ENCODE data around the gene GJD3. TPM values are rescaled to one million over a fixed set of nuclear protein-coding genes. Genes with fewer than 3 reads are reported as not detected.
"Not testable (repeated sequence)": the region's sequence is repeated elsewhere in the genome, so short reads cannot be mapped to it uniquely, and the experiment has no call there.

Gene GJD3
- total RNA-seq, 1 experiment from 2014 or later, result 0.71 TPM

DNA sequence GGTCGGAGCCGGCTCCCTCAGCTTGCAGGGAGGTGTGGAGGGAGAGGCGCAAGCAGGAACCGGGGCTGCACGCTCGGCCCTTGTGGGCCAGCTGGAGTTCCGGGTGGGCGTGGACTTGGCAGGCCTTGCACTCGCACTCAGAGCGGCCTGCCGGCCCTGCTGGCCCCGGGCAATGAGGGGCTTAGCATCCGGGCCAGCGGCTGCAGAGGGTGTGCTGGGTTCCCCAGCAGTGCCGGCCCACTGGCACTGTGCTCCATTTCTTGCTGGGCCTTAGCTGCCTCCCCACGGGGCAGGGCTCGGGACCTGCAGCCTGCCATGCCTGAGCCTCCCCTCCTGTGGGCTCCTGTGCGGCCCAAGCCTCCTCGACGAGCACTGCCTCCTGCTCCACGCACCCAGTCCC, 11.2 kb upstream of the GJD3 start:
- DNase-seq; H3K27ac Mint-ChIP-seq (ENCODE audit: unreplicated experiment); H3K27me3 Mint-ChIP-seq (ENCODE audit: unreplicated experiment); H3K36me3 Mint-ChIP-seq (ENCODE audit: insufficient read depth, unreplicated experiment); BruUV-seq (replicated peaks); H3K4me3 Mint-ChIP-seq (ENCODE audit: low read depth, unreplicated experiment): not testable (repeated sequence)
- H3K4me1 Mint-ChIP-seq (ENCODE audit: low read depth, unreplicated experiment), result peaks cover 25% of the 10 kb centered on the region
- peaks cover 24% of the 10 kb centered on the region for H3K9me3 Mint-ChIP-seq (ENCODE audit: low read depth, unreplicated experiment)
- CTCF ChIA-PET, result interaction anchor here (0.8 to 2.5 kb wide), 11 partner anchors 10 to 722 kb away, joined by 3 to 13 read pairs (median 4); partner anchors contain the start of gene GJD3
- intact Hi-C loops (cut with micrococcal nuclease; ENCODE audit: unreplicated experiment), result loop anchor here (10.0 kb wide), 1 partner anchor 319 kb away; no protein-coding TSS in a partner anchor

DNA sequence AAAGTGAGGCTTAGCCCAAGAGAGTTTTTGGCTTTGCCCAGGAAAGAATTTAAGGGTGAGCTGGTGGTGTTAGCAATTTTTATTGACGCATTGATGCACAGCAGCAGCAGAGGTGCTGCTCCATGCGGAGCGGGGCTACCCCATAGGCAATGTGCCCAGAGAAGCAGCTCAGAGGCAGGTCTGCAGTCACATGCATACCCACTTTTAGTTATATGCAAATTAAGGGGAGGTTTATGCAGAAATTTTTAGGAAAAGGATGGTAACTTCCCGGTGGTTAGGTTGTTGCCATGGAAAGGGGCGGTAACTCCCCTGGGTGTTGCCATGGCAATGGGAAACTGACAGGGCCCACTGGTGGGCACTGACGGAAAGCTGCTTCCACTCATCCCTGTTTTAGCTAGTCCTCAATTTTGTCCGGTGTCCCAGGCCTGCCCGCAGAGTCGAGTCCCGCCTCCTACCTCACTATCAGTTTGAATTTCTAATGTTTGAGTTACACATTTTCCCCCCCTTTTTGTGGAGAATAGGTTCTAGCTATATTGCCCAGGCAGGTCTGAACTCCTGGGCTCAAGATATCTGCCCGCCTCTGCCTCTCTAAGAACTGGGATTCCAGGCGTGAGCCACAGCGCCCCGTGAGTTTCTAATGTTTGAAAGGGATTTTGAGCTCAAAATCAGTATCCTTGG, 10.4 kb upstream of the GJD3 start:
- CTCF ChIA-PET, result interaction anchor here (0.6 to 2.5 kb wide), 13 partner anchors 9 to 348 kb away, joined by 3 to 13 read pairs (median 4); partner anchors contain the start of genes GJD3 and TOP2A

DNA sequence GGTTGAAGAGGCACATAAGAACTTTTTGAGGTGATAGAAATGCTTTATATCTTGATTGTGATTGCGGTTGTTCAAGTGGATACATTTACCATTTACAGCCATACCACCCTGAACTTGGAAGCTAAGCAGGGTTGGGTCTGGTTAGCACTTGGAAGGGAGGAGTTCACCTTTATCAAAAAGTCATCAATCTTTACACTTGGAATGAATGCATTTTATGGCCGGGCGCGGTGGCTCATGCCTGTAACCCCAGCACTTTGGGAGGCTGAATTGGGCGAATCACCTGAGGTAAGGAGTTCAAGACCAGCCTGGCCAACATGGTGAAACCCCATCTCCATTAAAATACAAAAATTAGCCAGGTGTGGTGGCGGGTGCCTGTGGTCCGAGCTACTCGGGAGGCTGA, 9.5 kb upstream of the GJD3 start:
- DNase-seq, result no peak
- H3K27me3 Mint-ChIP-seq (ENCODE audit: unreplicated experiment), result no peaks in the 10 kb centered on the region
- peak overlapping the region; percentile 14 for H3K27ac Mint-ChIP-seq (ENCODE audit: unreplicated experiment)
- no peak overlapping the region for H3K4me3 Mint-ChIP-seq (ENCODE audit: low read depth, unreplicated experiment)
- H3K9me3 Mint-ChIP-seq (ENCODE audit: low read depth, unreplicated experiment), result peaks cover 24% of the 10 kb centered on the region
- TF ChIP-seq, protein P1, sequence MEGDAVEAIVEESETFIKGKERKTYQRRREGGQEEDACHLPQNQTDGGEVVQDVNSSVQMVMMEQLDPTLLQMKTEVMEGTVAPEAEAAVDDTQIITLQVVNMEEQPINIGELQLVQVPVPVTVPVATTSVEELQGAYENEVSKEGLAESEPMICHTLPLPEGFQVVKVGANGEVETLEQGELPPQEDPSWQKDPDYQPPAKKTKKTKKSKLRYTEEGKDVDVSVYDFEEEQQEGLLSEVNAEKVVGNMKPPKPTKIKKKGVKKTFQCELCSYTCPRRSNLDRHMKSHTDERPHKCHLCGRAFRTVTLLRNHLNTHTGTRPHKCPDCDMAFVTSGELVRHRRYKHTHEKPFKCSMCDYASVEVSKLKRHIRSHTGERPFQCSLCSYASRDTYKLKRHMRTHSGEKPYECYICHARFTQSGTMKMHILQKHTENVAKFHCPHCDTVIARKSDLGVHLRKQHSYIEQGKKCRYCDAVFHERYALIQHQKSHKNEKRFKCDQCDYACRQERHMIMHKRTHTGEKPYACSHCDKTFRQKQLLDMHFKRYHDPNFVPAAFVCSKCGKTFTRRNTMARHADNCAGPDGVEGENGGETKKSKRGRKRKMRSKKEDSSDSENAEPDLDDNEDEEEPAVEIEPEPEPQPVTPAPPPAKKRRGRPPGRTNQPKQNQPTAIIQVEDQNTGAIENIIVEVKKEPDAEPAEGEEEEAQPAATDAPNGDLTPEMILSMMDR (IDR thresholded peaks at IDR 0.05; ENCODE audit: unreplicated experiment), result no peak
- CTCF ChIA-PET, result interaction anchor here (0.6 to 2.7 kb wide), 8 partner anchors 8 to 288 kb away, joined by 3 to 13 read pairs (median 7); partner anchors contain the start of genes GJD3 and TOP2A
- H3K36me3 Mint-ChIP-seq (ENCODE audit: insufficient read depth, unreplicated experiment), result peaks cover 6% of the 10 kb centered on the region
- peaks cover 25% of the 10 kb centered on the region for H3K4me1 Mint-ChIP-seq (ENCODE audit: low read depth, unreplicated experiment)
- intact Hi-C loops (cut with micrococcal nuclease; ENCODE audit: unreplicated experiment), result loop anchor here (2.0 to 10.0 kb wide), 3 partner anchors 175 to 367 kb away; no protein-coding TSS in a partner anchor
- no TSS peak for BruUV-seq (replicated peaks)

More for the DNA sequence above, 10.4 kb upstream of the GJD3 start:
- H3K4me1 Mint-ChIP-seq (ENCODE audit: low read depth, unreplicated experiment), result peaks cover 25% of the 10 kb centered on the region
- peaks cover 24% of the 10 kb centered on the region for H3K9me3 Mint-ChIP-seq (ENCODE audit: low read depth, unreplicated experiment)
- no TSS peak for BruUV-seq (replicated peaks)
- no peak overlapping the region for H3K27ac Mint-ChIP-seq (ENCODE audit: unreplicated experiment)
- H3K36me3 Mint-ChIP-seq (ENCODE audit: insufficient read depth, unreplicated experiment), result peaks cover 6% of the 10 kb centered on the region
- DNase-seq, result no peak
- H3K27me3 Mint-ChIP-seq (ENCODE audit: unreplicated experiment), result no peaks in the 10 kb centered on the region
- no peak overlapping the region for H3K4me3 Mint-ChIP-seq (ENCODE audit: low read depth, unreplicated experiment)
- TF ChIP-seq, protein P1 (IDR thresholded peaks at IDR 0.05; ENCODE audit: unreplicated experiment), result no peak
- intact Hi-C loops (cut with micrococcal nuclease; ENCODE audit: unreplicated experiment), result loop anchor here (5.0 to 10.0 kb wide), 2 partner anchors 320 to 368 kb away; no protein-coding TSS in a partner anchor

DNA sequence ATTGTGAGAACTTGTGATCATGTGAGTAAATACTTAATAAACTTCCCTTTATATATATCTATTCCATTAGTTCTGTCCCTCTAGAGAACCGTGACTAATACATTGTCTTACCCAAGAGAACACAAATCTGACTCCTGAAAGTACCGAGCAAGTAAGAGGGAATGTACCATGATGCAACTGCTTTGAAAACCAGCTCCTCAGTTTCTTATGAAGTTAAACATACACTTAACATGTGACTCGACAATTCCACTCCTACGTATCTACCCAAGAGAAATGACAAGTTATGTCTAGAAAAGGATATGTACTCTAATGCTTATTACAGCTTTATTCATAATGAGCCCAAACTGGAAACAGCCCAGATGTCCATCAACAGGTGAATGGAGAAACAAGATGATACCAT, 8.8 kb upstream of the GJD3 start:
- Mint-ChIP-seq H3K27me3 (ENCODE audit: unreplicated experiment) (no peaks in the 10 kb centered on the region), H3K4me3 (ENCODE audit: low read depth, unreplicated experiment) (no peak overlapping the region), H3K27ac (ENCODE audit: unreplicated experiment) (peak overlapping the region; percentile 14), H3K36me3 (ENCODE audit: insufficient read depth, unreplicated experiment) (peaks cover 6% of the 10 kb centered on the region), H3K4me1 (ENCODE audit: low read depth, unreplicated experiment) (peaks cover 25% of the 10 kb centered on the region), H3K9me3 (ENCODE audit: low read depth, unreplicated experiment) (peaks cover 24% of the 10 kb centered on the region)
- no TSS peak for BruUV-seq (replicated peaks)
- intact Hi-C loops (cut with micrococcal nuclease; ENCODE audit: unreplicated experiment), result loop anchor here (2.0 to 10.0 kb wide), 3 partner anchors 175 to 366 kb away; no protein-coding TSS in a partner anchor
- TF ChIP-seq, protein P1 (IDR thresholded peaks at IDR 0.05; ENCODE audit: unreplicated experiment), result no peak
- CTCF ChIA-PET, result interaction anchor here (0.6 to 2.7 kb wide), 11 partner anchors 7 to 594 kb away, joined by 3 to 13 read pairs (median 5); partner anchors contain the start of gene TOP2A
- no peak for DNase-seq

DNA sequence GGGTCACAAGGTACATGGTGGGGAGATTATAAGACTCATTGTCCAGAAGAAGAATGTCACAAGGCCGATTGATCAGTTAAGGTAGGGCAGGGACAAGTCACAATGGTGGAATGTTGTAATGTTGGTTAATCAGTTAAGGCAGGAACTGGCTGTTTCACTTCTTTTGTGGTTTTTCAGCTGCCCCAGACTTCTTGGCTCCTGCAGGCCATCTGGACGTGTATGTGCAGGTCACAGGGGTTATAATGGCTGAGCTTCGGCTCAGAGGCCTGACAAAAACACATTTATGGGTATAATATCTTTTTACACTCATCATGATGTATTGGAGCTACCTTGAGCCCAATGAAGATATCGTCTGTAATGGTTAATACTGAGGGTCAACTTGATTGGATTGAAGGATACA, 8.1 kb upstream of the GJD3 start:
- DNase-seq, result peak; percentile 81
- not testable (repeated sequence) for BruUV-seq (replicated peaks); H3K36me3 Mint-ChIP-seq (ENCODE audit: insufficient read depth, unreplicated experiment); H3K27me3 Mint-ChIP-seq (ENCODE audit: unreplicated experiment); H3K4me3 Mint-ChIP-seq (ENCODE audit: low read depth, unreplicated experiment)
- H3K9me3 Mint-ChIP-seq (ENCODE audit: low read depth, unreplicated experiment), result peaks cover 24% of the 10 kb centered on the region
- peak overlapping the region; percentile 14 for H3K27ac Mint-ChIP-seq (ENCODE audit: unreplicated experiment)
- CTCF ChIA-PET, result interaction anchor here (0.6 to 2.7 kb wide), 19 partner anchors 8 to 593 kb away, joined by 3 to 13 read pairs (median 4); partner anchors contain the start of genes TOP2A and WIPF2
- intact Hi-C loops (cut with micrococcal nuclease; ENCODE audit: unreplicated experiment), result loop anchor here (2.0 to 10.0 kb wide), 3 partner anchors 174 to 365 kb away; no protein-coding TSS in a partner anchor
- peaks cover 25% of the 10 kb centered on the region for H3K4me1 Mint-ChIP-seq (ENCODE audit: low read depth, unreplicated experiment)

All from Calu3 (cell line).